ENCODE measurements around the gene ACAD8.

Gene ACAD8

GRCh38 chr11:134258577-134258976 lies 5.2 kb downstream of the ACAD8 start:
- no peaks in the 10 kb centered on the region for H3K9me3 ChIP-seq (ENCODE audit: insufficient read depth, low read depth, low read length)
- no peak overlapping the region for H3K27ac ChIP-seq (ENCODE audit: low read length)
- H3K9ac ChIP-seq (ENCODE audit: low read depth, low read length): no peak overlapping the region
- H3K27me3 ChIP-seq (ENCODE audit: insufficient read depth, low read length): no peaks in the 10 kb centered on the region
- no peaks in the 10 kb centered on the region for H3K4me1 ChIP-seq (ENCODE audit: insufficient read depth, low read length)
- no peak overlapping the region for H3K4me3 ChIP-seq (ENCODE audit: low read length)
- peaks cover 67% of the 10 kb centered on the region for H3K36me3 ChIP-seq (ENCODE audit: insufficient read depth, low read depth, low read length)

GRCh38 chr11:134260503-134260902 lies 7.1 kb downstream of the ACAD8 start:
- Histone ChIP-seq H3K4me3 (ENCODE audit: low read length) (no peak overlapping the region), H3K9ac (ENCODE audit: low read depth, low read length) (no peak overlapping the region), H3K4me1 (ENCODE audit: insufficient read depth, low read length) (no peaks in the 10 kb centered on the region), H3K27ac (ENCODE audit: low read length) (no peak overlapping the region), H3K9me3 (ENCODE audit: insufficient read depth, low read depth, low read length) (no peaks in the 10 kb centered on the region), H3K36me3 (ENCODE audit: insufficient read depth, low read depth, low read length) (peaks cover 82% of the 10 kb centered on the region), H3K27me3 (ENCODE audit: insufficient read depth, low read length) (no peaks in the 10 kb centered on the region)

- Histone ChIP-seq H3K36me3 (ENCODE audit: insufficient read depth, low read depth, low read length) (peaks cover 83% of the 10 kb centered on the region), H3K4me1 (ENCODE audit: insufficient read depth, low read length) (no peaks in the 10 kb centered on the region)
Observed at GRCh38 chr11:134260983-134261382, 7.6 kb downstream of the ACAD8 start.

GRCh38 chr11:134261626-134262488 lies 8.5 kb downstream of the ACAD8 start:
- Histone ChIP-seq H3K4me3 (ENCODE audit: low read length) (no peak overlapping the region), H3K27me3 (ENCODE audit: insufficient read depth, low read length) (no peaks in the 10 kb centered on the region), H3K4me1 (ENCODE audit: insufficient read depth, low read length) (peaks cover 6% of the 10 kb centered on the region; the same call in 1 of the 2 replicates), H3K9ac (ENCODE audit: low read depth, low read length) (no peak overlapping the region), H3K36me3 (ENCODE audit: insufficient read depth, low read depth, low read length) (peaks cover 81% of the 10 kb centered on the region), H3K9me3 (ENCODE audit: insufficient read depth, low read depth, low read length) (no peaks in the 10 kb centered on the region), H3K27ac (ENCODE audit: low read length) (no peak overlapping the region)

More at GRCh38 chr11:134260983-134261382, 7.6 kb downstream of the ACAD8 start:
- Histone ChIP-seq H3K9me3 (ENCODE audit: insufficient read depth, low read depth, low read length) (no peaks in the 10 kb centered on the region), H3K4me3 (ENCODE audit: low read length) (no peak overlapping the region), H3K27me3 (ENCODE audit: insufficient read depth, low read length) (no peaks in the 10 kb centered on the region), H3K27ac (ENCODE audit: low read length) (no peak overlapping the region), H3K9ac (ENCODE audit: low read depth, low read length) (no peak overlapping the region)

GRCh38 chr11:134264966-134265764 lies 11.8 kb downstream of the ACAD8 start:
- Histone ChIP-seq H3K27ac (ENCODE audit: low read length) (no peak overlapping the region), H3K9ac (ENCODE audit: low read depth, low read length) (no peak overlapping the region), H3K4me3 (ENCODE audit: low read length) (no peak overlapping the region), H3K9me3 (ENCODE audit: insufficient read depth, low read depth, low read length) (no peaks in the 10 kb centered on the region), H3K27me3 (ENCODE audit: insufficient read depth, low read length) (no peaks in the 10 kb centered on the region), H3K36me3 (ENCODE audit: insufficient read depth, low read depth, low read length) (peaks cover 56% of the 10 kb centered on the region), H3K4me1 (ENCODE audit: insufficient read depth, low read length) (peaks cover 24% of the 10 kb centered on the region)

GRCh38 chr11:134266440-134266839 lies 13.1 kb downstream of the ACAD8 start:
- peaks cover 43% of the 10 kb centered on the region for H3K36me3 ChIP-seq (ENCODE audit: insufficient read depth, low read depth, low read length)
- no peaks in the 10 kb centered on the region for H3K27me3 ChIP-seq (ENCODE audit: insufficient read depth, low read length)
- H3K27ac ChIP-seq (ENCODE audit: low read length): no peak overlapping the region
- H3K9ac ChIP-seq (ENCODE audit: low read depth, low read length): peak overlapping the region; percentile 24; the same call in 1 of the 2 replicates
- H3K4me3 ChIP-seq (ENCODE audit: low read length): no peak overlapping the region
- H3K4me1 ChIP-seq (ENCODE audit: insufficient read depth, low read length): peaks cover 32% of the 10 kb centered on the region
- no peaks in the 10 kb centered on the region for H3K9me3 ChIP-seq (ENCODE audit: insufficient read depth, low read depth, low read length)

- no peaks in the 10 kb centered on the region for H3K27me3 ChIP-seq (ENCODE audit: insufficient read depth, low read length)
- no peak overlapping the region for H3K27ac ChIP-seq (ENCODE audit: low read length)
- peak overlapping the region; percentile 24; the same call in 1 of the 2 replicates for H3K9ac ChIP-seq (ENCODE audit: low read depth, low read length)
- peaks cover 36% of the 10 kb centered on the region for H3K4me1 ChIP-seq (ENCODE audit: insufficient read depth, low read length)
- H3K36me3 ChIP-seq (ENCODE audit: insufficient read depth, low read depth, low read length): peaks cover 41% of the 10 kb centered on the region
- no peaks in the 10 kb centered on the region for H3K9me3 ChIP-seq (ENCODE audit: insufficient read depth, low read depth, low read length)
- H3K4me3 ChIP-seq (ENCODE audit: low read length): no peak overlapping the region
Observed at GRCh38 chr11:134266841-134267251, 13.5 kb downstream of the ACAD8 start.

GRCh38 chr11:134267461-134267860 lies 14.1 kb downstream of the ACAD8 start:
- Histone ChIP-seq H3K9me3 (ENCODE audit: insufficient read depth, low read depth, low read length) (no peaks in the 10 kb centered on the region), H3K4me3 (ENCODE audit: low read length) (no peak overlapping the region), H3K27ac (ENCODE audit: low read length) (no peak overlapping the region), H3K27me3 (ENCODE audit: insufficient read depth, low read length) (no peaks in the 10 kb centered on the region), H3K9ac (ENCODE audit: low read depth, low read length) (peak overlapping the region; percentile 24; the same call in 1 of the 2 replicates), H3K4me1 (ENCODE audit: insufficient read depth, low read length) (peaks cover 43% of the 10 kb centered on the region), H3K36me3 (ENCODE audit: insufficient read depth, low read depth, low read length) (peaks cover 39% of the 10 kb centered on the region)

- H3K4me1 ChIP-seq (ENCODE audit: insufficient read depth, low read length): peaks cover 46% of the 10 kb centered on the region
- no peak overlapping the region for H3K4me3 ChIP-seq (ENCODE audit: low read length)
- peak overlapping the region; percentile 24; the same call in 1 of the 2 replicates for H3K9ac ChIP-seq (ENCODE audit: low read depth, low read length)
- H3K36me3 ChIP-seq (ENCODE audit: insufficient read depth, low read depth, low read length): peaks cover 34% of the 10 kb centered on the region
- no peak overlapping the region for H3K27ac ChIP-seq (ENCODE audit: low read length)
- H3K9me3 ChIP-seq (ENCODE audit: insufficient read depth, low read depth, low read length): no peaks in the 10 kb centered on the region
- no peaks in the 10 kb centered on the region for H3K27me3 ChIP-seq (ENCODE audit: insufficient read depth, low read length)
Observed at GRCh38 chr11:134267966-134268365, 14.6 kb downstream of the ACAD8 start.

- Histone ChIP-seq H3K4me1 (ENCODE audit: insufficient read depth, low read length) (peaks cover 49% of the 10 kb centered on the region), H3K36me3 (ENCODE audit: insufficient read depth, low read depth, low read length) (peaks cover 15% of the 10 kb centered on the region), H3K4me3 (ENCODE audit: low read length) (no peak overlapping the region), H3K9ac (ENCODE audit: low read depth, low read length) (no peak overlapping the region), H3K27me3 (ENCODE audit: insufficient read depth, low read length) (peaks cover 22% of the 10 kb centered on the region), H3K9me3 (ENCODE audit: insufficient read depth, low read depth, low read length) (no peaks in the 10 kb centered on the region), H3K27ac (ENCODE audit: low read length) (no peak overlapping the region)
Observed at GRCh38 chr11:134270250-134270714, 16.9 kb downstream of the ACAD8 start.

GRCh38 chr11:134271978-134272377 lies 18.6 kb downstream of the ACAD8 start:
- H3K9ac ChIP-seq (ENCODE audit: low read depth, low read length): peak overlapping the region; percentile 41; the same call in 1 of the 2 replicates
- peaks cover 42% of the 10 kb centered on the region for H3K4me1 ChIP-seq (ENCODE audit: insufficient read depth, low read length)
- peaks cover 5% of the 10 kb centered on the region; the same call in 1 of the 2 replicates for H3K36me3 ChIP-seq (ENCODE audit: insufficient read depth, low read depth, low read length)
- peaks cover 38% of the 10 kb centered on the region for H3K27me3 ChIP-seq (ENCODE audit: insufficient read depth, low read length)
- peak overlapping the region; percentile 74; the same call in 1 of the 2 replicates for H3K4me3 ChIP-seq (ENCODE audit: low read length)
- peak overlapping the region; percentile 65 for H3K27ac ChIP-seq (ENCODE audit: low read length)
- H3K9me3 ChIP-seq (ENCODE audit: insufficient read depth, low read depth, low read length): no peaks in the 10 kb centered on the region

Data from iPS-20b (cell line).